ENCODE results near the gene LRRC75A.

The LRRC75A gene

GRCh38 chr17:16492613-16493530 lies 879 bp upstream of the LRRC75A start:
- no peak for DNase-seq

- peak; percentile 10 for DNase-seq
These were observed 776 bp downstream of the LRRC75A start for GRCh38 chr17:16491131-16491702.

DNA sequence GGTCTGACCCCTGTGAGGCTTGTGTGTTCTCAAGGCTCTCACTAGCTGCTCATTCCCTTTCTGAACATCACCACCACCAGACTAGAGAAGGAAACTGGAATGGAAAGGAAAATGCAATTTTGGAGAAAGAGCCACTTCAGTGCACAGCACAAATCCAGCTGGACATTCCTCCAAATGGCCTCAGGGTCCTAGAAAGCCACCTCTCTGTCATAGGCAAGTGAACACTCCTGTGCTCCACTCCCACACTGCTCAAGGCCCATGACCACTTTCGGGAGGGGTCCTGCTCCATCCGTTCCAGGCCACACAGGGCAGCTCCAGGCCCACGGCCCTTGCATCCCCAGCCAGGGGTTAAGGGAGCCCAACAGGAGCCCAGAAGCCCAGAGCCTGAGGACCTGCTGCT lies 2.6 kb downstream of the LRRC75A start:
- no peak for DNase-seq

- DNase-seq = no peak
These were observed 3.0 kb downstream of the LRRC75A start for GRCh38 chr17:16488968-16489337.

GRCh38 chr17:16488186-16488967 lies 3.6 kb downstream of the LRRC75A start:
- no peak for DNase-seq

- DNase-seq = peak; percentile 96
These were observed 5.4 kb downstream of the LRRC75A start for GRCh38 chr17:16486373-16487250.

GRCh38 chr17:16484445-16485175 lies 7.4 kb downstream of the LRRC75A start:
- no peak for DNase-seq

- DNase-seq = no peak
These were observed 8.9 kb downstream of the LRRC75A start for GRCh38 chr17:16483021-16483645.

- DNase-seq = no peak
These were observed 9.7 kb downstream of the LRRC75A start for GRCh38 chr17:16482253-16482652.

GRCh38 chr17:16480995-16481394 lies 11.0 kb downstream of the LRRC75A start:
- no peak for DNase-seq

GRCh38 chr17:16479264-16479663 lies 12.7 kb downstream of the LRRC75A start:
- no peak for DNase-seq

DNA sequence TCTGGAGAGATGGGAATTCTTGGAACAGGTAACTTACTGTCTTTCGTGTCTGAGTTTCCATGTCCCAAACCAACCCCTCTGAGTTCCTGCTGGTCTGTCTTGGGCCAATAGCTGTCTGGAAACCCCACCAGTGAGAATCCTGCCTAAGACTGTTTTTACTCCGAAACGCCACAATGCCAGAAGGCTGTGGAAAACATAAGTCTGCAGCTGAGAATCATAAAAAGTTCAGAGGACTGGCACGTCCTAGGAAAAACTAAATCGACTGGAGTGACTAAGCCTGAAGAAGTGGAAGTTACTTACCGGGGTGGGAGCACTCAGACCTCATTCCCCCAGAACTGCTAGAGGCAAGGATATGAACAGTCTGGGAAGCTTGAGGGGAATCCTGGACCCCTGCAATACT lies 13.3 kb downstream of the LRRC75A start:
- no peak for DNase-seq

DNA sequence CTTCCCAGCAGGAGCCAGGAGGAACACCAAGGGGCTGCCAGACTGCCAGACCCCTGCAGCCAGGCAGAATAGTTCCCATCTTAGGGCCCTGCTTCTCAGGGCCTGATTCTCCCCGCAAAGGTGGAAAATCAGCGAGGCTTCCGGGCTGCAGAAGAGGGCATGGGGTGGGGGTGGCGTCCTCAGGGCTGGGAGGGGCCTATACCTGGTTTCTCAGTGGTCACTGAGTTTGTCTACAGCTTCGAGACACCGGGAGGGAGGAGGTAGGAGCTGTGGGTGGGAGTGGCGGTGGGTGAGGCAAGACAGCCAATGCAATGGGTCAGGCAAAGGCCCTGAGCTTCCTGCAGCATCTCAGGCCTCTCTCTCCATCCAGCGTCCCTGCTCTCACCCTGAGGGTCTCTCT lies 14.3 kb downstream of the LRRC75A start:
- DNase-seq = no peak

- DNase-seq = no peak
These were observed 14.7 kb downstream of the LRRC75A start for GRCh38 chr17:16477255-16477654.

DNA sequence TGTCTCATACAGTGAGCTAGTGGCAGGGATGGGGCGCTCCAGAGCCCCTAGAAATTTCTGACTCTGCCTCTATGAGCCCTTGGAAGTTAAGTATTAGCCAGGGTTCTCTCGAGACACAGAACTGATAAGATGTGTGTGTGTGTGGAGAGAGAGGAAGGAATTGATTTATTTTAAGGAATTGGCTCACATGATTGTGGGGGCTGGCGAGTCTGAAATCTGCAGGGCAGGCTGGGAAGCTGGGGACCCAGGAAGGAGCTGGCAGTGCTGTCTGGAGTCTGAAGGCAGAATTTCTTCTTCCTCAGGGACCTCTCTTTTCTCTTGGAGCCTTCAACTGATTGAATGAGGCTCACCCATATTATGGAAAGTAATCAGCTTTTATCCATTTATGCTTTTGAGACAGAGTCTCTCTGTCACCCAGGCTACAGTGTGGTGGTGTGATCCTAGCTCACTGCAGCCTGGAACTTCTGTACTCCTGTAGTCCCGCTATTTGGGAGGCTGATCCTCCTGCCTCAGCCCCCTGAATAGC lies 16.8 kb downstream of the LRRC75A start:
- DNase-seq = no peak

DNA sequence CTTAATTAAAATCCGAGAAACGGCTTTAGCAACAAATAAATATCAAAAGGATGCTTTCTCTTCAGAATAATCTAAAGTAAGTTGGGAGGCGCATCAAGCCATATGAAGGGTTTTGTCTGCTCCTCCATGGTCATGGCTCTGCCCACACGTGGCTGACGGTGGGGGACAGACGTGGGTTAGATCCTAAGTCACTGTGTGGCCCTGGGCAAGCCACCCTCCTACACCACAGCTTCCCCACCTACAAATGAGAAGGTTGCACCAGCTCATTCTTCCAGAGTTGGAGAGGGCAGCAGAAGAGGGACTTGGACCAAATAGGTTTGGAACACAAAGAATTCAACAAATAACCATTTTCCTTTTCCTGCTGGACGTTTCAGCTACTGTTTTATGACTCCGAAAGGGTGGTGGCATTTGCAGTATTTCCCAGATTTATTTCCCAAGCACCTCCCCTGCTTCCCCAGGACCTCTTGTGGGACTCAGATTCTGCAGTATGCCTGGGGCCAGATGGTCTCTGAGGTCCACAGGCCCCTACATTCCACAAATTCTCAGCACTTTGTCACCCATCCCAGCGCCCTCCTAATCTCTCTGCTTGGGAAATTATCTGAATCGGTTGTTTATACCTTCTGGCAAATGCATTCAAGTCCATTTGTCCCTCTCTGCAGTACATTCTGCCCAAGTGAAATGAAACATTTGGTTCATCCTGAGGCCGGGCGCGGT lies 17.8 kb downstream of the LRRC75A start:
- DNase-seq = no peak

DNA sequence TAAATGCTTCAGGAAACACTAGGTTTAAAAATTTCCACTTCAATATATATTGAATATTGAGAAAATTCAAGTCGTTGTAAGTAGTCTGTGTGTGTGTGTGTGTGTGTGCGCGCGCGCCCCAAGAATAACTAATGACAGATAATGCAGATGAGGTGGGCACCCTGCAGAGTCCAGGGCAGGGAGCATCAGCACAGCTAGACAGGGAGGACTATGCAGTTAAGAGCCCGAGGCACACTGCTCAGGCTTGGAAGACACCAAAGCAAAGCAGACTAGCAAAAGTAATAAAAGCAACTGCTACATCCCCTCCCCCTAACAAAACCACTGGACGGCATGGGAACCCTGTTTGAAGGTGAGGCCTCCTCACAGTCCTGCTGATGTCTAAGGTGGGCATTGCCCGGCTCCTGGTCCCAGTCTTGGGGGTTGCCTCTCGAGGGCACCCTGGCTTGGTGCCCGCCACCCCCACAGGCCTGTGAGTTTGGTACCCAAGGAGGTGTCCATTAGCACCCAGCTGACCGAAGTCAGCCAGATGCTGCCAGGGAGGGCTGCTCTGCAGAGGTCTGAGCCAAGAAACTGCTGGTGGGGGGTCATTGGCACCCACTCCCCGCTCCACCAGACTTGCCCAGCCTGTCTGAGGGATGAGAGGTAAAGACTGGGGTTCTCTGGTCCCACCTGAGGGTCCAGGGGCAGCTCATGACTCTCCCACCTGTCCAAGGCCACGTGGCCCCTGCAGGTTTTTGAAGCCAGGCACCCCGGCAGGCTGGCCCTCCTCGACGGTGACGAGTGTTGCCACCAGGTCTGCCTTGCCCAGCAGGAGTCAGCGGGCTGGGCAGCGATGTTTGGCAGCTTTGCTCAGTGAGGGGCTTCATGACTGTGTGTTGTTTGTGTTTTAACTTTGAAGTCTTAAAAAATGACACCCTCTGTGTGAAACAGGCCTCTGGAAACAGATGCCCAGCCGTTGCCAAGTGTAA lies 18.7 kb downstream of the LRRC75A start:
- no peak for DNase-seq

GRCh38 chr17:16472539-16472938 lies 19.5 kb downstream of the LRRC75A start:
- DNase-seq = no peak

- no peak for DNase-seq
These were observed 20.7 kb downstream of the LRRC75A start for GRCh38 chr17:16471295-16471694.
